Stimulated activated CD4-positive, alpha-beta T cell treated with anti-CD3 and anti-CD28 coated beads, Interleukin-1b, Interleukin-23, amount 100 ng/mL, for 24 hours (primary cell): Measurements from ENCODE around the gene TGFA.
"Not testable (repeated sequence)": the region's sequence is repeated elsewhere in the genome, so short reads cannot be mapped to it uniquely, and the experiment has no call there.

Experiments
- DNase-seq, 4 experiments: peaks; one replicate each; pipeline ENCODE4 v3.0.0-alpha.2; 2020; ENCODE audit warnings: low read depth in 4 of 4, low spot score in 1 of 4

The TGFA gene

DNA sequence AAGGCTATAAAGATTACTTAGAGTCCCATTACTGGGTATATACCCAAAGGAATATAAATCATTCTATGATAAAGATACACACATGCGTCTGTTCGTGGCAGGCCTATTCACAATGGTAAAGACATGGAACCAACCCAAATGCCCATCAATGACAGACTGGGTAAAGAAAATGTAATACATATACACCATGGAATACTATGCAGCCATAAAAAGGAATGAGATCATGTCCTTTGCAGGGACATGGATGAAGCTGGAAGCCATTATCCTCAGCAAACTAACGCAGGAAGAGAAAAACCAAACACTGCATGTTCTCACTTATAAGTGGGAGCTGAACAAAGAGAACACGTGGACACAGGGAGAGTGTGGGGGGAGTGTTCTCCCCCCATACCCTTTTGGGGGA lies 87.0 kb downstream of the TGFA start:
- not testable (repeated sequence) for DNase-seq

- no peak for DNase-seq
Measured at GRCh38 chr2:70463997-70464396, 89.6 kb downstream of the TGFA start.

- DNase-seq: no peak
Measured at GRCh38 chr2:70463581-70463980, 90.0 kb downstream of the TGFA start.

DNA sequence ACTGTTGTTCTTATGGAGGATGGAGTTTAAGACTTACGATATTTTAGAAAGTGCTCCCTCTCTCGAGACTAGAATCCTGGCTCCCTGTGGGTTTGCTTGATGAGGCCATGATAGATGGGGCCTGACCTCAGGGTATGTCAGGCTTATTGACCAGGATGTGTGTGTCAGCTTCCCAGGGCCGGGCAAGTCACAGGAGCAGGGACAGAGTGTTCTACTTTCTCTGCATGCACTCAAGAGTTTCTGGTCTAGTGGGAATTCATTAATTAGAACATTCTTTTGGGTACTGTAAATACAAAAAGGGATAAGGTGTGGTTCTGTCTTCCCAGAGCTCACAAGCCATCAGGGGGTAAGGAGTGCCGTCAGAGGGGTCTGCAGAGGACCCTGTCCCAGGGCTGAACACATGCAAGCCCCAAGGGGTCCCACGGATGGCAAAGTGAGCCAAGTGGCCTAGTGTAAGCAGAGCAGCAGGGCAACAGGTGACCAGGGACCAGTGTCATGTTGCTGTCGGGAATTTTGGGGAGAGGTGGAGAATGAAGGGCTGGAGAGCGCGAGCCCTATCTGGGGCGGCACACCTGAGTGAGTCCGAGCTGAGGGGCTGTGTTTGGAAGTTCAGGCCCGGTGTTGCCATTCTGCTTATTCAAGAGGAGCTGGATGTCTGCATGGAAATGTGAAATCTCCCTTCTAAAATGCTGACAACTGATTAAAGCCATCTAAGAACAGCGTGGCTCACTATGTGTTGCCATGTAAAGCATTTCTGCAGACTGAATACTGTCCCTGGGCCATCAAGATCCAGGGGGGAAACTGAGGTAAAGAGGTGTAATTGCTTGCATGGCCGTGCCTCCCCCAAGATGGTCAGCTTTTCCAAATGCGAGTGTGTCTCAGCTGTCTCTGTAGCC lies 91.4 kb downstream of the TGFA start:
- no peak for DNase-seq

GRCh38 chr2:70461414-70461813 lies 92.2 kb downstream of the TGFA start:
- no peak for DNase-seq

- no peak for DNase-seq
Measured at GRCh38 chr2:70460333-70460732, 93.3 kb downstream of the TGFA start.

- no peak for DNase-seq
Measured at GRCh38 chr2:70458661-70459060, 95.0 kb downstream of the TGFA start.

DNA sequence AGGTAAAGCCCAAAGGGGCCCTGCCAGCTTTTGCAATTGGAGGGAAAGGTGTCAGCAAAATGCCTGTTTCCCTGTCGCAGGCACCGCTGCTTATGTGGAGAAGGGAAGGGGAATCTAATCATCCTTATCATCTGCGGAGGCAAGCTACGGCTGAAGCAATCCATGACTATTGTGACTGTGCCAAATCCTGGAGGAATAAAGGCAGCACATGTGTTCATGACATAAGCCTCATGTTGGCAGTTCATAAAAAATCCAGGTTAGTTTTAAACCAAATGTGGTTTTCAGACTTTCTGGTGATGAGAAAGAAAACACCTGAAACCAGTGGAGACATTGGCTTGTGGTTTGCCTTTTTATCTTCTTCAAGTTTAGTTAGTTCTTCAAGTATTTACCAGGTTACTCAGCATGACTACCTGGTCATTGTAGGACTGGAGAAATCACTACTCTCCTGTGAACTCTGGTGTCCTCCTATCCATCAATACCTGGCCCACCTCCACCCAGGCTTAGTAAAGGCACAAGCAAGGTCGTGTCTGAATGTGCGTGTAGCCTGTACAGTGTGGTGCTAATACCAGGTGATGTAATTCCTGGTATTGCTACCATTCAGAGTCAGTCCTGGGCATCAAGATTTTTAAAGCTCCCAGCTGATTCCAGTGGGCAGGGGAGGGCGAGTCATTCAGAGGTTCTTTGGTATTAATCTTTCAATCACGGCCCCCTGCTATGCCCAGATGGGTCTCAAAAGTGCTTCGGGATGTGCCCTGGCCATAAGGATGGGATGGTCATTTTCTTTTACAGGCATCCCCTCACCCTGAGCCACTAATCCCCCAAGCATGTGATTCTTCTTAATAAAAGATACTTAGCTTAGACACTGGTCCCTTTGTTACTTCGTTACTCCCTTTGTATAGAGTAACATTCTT lies 96.8 kb downstream of the TGFA start:
- no peak for DNase-seq

GRCh38 chr2:70454936-70455544 lies 98.6 kb downstream of the TGFA start:
- no peak for DNase-seq

DNA sequence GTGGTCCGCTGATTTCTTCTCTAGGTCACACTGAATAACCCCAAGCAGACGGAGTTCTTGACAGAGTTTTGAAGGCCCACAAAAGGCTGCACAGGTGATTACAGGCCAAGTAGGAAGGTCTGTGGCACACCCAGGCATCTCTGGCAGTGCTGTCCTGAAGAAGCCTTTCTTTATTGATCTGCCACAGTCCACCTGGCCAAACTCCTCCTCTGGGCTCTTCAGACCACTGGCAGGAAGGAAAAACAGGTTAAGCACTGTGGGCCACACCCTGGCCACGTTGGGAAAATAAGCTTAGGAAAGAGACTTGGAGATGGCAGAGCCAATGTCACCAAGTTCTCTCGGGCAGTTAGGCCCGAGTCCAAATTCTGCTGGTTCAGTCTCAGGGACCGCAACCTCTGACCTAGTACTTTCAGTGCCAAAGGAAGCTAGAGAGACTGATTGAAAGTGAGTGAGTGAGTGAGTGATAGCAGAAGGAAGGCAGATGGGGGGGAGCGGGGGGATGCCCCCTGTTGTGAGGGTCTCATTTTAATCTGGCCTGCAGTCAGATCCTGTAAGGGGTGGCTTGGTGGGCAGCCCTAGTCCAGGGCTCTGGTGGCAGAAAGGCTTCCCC lies 102.9 kb downstream of the TGFA start:
- DNase-seq: no peak

- DNase-seq: no peak
Measured at GRCh38 chr2:70448041-70448440, 105.6 kb downstream of the TGFA start.

- no peak for DNase-seq
Measured at GRCh38 chr2:70443726-70444125, 109.9 kb downstream of the TGFA start.

DNA sequence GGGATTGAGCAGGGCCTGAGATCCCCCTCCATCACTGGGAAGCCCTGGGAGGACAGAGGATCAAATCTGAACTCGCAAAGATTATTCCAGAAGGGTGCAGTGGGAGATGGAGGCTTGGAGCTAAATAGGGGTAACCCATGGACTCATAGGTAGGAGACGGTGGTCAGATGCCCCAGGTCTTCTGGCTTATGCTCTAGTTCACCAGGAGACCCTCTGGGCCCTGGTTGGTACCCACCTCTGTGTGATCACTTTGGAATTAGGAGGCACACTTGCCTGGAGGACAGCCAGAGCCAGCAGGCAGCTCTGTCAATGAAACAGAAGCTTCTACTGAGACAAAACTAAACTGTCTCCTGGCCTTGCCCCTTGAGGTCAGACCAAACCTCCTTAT lies 110.6 kb downstream of the TGFA start:
- no peak for DNase-seq

DNA sequence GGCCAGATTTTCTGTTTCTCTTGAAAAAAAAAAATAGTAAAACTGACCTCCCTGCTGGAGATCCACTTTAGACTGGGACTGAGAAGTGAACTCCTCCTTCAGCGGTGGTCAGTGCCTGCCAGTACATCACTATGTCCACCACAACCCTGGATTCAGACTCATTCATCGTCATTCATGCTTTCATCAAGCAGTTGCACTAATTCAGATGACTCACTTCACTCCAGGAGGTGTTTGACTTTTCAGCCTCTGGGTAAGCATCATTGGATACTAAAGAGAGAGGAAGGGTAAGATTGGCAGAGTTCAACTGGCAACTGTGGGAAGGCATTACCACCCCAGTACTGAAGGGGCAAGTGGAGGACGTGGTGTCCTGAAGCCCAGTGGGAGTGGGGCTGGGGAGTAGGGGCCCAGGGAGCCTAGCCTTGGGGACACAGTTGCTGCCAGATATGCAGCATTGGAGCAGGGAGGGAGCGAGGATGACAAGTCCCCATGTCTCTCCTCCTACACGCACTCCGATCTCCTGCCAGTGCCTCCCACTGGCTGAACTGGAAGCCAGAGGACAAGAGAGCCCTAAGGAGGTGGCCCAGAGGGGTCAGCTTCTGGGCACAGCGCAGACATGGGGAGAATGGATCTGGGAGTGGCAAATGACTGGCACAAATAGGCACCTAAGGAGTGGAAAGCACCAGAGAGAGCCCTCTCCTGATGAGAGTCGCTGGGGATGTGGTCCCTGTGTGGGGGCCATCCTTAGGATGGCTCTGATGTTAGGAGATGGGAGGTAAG lies 111.1 kb downstream of the TGFA start:
- DNase-seq: no peak

GRCh38 chr2:70440621-70441020 lies 113.0 kb downstream of the TGFA start:
- DNase-seq: no peak

DNA sequence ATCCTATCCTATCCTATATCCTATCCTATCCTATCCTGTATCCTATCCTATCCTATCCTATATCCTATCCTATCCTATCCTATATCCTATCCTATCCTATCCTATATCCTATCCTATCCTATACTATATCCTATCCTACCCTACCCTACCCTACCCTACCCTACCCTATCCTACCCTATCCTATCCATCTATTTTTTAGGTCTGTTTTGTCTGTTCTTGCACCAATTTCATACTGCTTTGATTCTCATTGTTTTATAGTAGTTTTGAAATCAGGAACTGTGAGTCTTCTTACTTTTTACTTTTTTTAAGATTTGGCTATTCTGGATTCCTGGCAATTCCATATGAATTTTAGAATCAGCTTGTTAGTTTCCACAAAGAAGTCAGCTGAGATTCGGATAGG lies 118.5 kb downstream of the TGFA start:
- DNase-seq: no peak

DNA sequence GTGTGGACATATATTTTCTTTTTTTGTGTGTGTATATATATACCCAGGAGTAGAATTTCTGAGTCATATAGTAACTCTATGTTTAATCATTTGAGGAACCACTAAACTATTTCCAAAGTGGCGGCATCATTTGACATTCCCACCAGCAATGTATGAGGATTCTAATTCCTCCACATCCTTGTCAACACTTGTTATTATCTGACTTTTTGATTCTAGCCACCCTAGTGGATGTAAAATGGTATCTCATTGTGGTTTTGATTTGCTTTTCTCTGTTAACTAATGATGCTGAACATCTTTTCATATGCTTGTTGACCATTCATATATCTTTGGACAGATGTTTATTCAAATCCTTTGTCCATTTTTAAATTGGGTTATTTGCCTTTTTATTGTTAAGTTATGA lies 120.3 kb downstream of the TGFA start:
- no peak for DNase-seq

GRCh38 chr2:70431716-70432347 lies 121.8 kb downstream of the TGFA start:
- DNase-seq: no peak

- DNase-seq: no peak
Measured at GRCh38 chr2:70426341-70426740, 127.3 kb downstream of the TGFA start.

GRCh38 chr2:70425682-70426301 lies 127.8 kb downstream of the TGFA start:
- no peak for DNase-seq
